A673 (cell line): ENCODE results near the gene BRCC3. TPM values are rescaled to one million over a fixed set of nuclear protein-coding genes. Genes with fewer than 3 reads are reported as not detected.
"Not testable (repeated sequence)": the region's sequence is repeated elsewhere in the genome, so short reads cannot be mapped to it uniquely, and the experiment has no call there.

Source experiments
- BruUV-seq: library from RNA; stranded (reverse); fragments of 400-500 nt; replicated peaks from 2 replicates; lab custom pipeline; 2021; lab: Mats Ljungman, UMichigan
- CTCF ChIA-PET: fragments of 300-600 bp; sonication (Branson Sonifier 250); formaldehyde crosslinking; loops from one replicate; lab custom pipeline; 2022; ENCODE audit warnings: antibody characterized with exemption; lab: Charles Lee
- POLR2A ChIA-PET: fragments of 300-600 bp; sonication (Branson Sonifier 250); formaldehyde crosslinking; loops from one replicate; lab custom pipeline; 2022; ENCODE audit warnings: antibody characterized with exemption; ENCODE audit not compliant: low non-redundant PET; lab: Charles Lee
- DNase-seq: peaks from one replicate; pipeline ENCODE4 v3.0.0-alpha.2; 2015; ENCODE audit warnings: low spot score
- H3K27ac ChIP-seq: fragments of 200-600 bp; sonication (generic); 2 replicates; pipeline ENCODE4 v1.5.1; 2016; ENCODE audit warnings: mixed run types, low read depth, mild to moderate bottlenecking, mixed read lengths, antibody characterized with exemption, low read length; ENCODE audit not compliant: poor library complexity, severe bottlenecking
- H3K27me3 ChIP-seq: fragments of 200-600 bp; sonication (generic); replicated peaks from 2 replicates; pipeline ENCODE4 v1.6.1; 2017; ENCODE audit warnings: mixed run types, low read depth, mild to moderate bottlenecking, mixed read lengths, antibody characterized with exemption, low read length; ENCODE audit not compliant: insufficient read depth, poor library complexity
- H3K36me3 ChIP-seq: fragments of 200-600 bp; sonication (generic); 2 replicates; pipeline ENCODE4 v1.6.1; 2016; ENCODE audit warnings: mixed run types, mild to moderate bottlenecking, mixed read lengths, antibody characterized with exemption, low read length; ENCODE audit not compliant: insufficient read depth, poor library complexity, severe bottlenecking
- H3K4me1 ChIP-seq: fragments of 200-600 bp; sonication (generic); 2 replicates; pipeline ENCODE4 v1.6.1; 2017; ENCODE audit warnings: mixed run types, mild to moderate bottlenecking, mixed read lengths, antibody characterized with exemption, low read length; ENCODE audit not compliant: insufficient read depth, poor library complexity, severe bottlenecking
- H3K4me3 ChIP-seq: fragments of 200-600 bp; sonication (generic); 2 replicates; pipeline ENCODE4 v1.5.1; 2016; ENCODE audit warnings: low read depth, mixed run types, mild to moderate bottlenecking, mixed read lengths, low read length; ENCODE audit not compliant: poor library complexity, severe bottlenecking
- H3K9me3 ChIP-seq: fragments of 200-600 bp; sonication (generic); 2 replicates; pipeline ENCODE4 v1.6.1; 2016; ENCODE audit warnings: mixed run types, low read depth, mild to moderate bottlenecking, mixed read lengths, antibody characterized with exemption, low read length; ENCODE audit not compliant: poor library complexity, severe bottlenecking
- CTCF ChIP-seq: fragments of 300-800, 200-600 bp; sonication (generic); conservative IDR thresholded peaks from 2 replicates; pipeline ENCODE4 v1.5.1; 2017; ENCODE audit warnings: low read depth, mild to moderate bottlenecking, antibody characterized with exemption, low read length, moderate library complexity, mixed read lengths
- EZH2 ChIP-seq: fragments of 200-600 bp; sonication (generic); IDR thresholded peaks from 2 replicates; pipeline ENCODE4 v1.6.1; 2017; ENCODE audit warnings: borderline replicate concordance, low read depth, mild to moderate bottlenecking, mixed read lengths, antibody characterized with exemption, low read length; ENCODE audit not compliant: poor library complexity, severe bottlenecking
- intact Hi-C: fragments of 100-400 bp; cut with micrococcal nuclease; formaldehyde crosslinking; loops from one replicate; pipeline ENCODE4 v1.10.0; 2022; ENCODE audit not compliant: unreplicated experiment
- total RNA-seq: library from RNA; stranded (reverse); gene quantifications from 2 replicates; pipeline ENCODE4 v1.2.3, GENCODE V29; 2021

Gene BRCC3
- total RNA-seq, 1 experiment from 2014 or later, result 25.7 TPM

GRCh38 chrX:155144926-155145325 lies 73.6 kb downstream of the BRCC3 start:
- no peak overlapping the region for H3K27ac ChIP-seq
- no peaks in the 10 kb centered on the region for H3K9me3 ChIP-seq
- BruUV-seq, result no TSS peak
- H3K4me3 ChIP-seq, result no peak overlapping the region
- DNase-seq, result no peak
- POLR2A ChIA-PET, result no interaction called here
- TF ChIP-seq EZH2 (no peak), CTCF (no peak)
- H3K36me3 ChIP-seq, result no peaks in the 10 kb centered on the region
- CTCF ChIA-PET, result no interaction called here
- H3K27me3 ChIP-seq, result no peaks in the 10 kb centered on the region
- intact Hi-C loops, result no loop called here
- H3K4me1 ChIP-seq, result no peaks in the 10 kb centered on the region

GRCh38 chrX:155147612-155148011 lies 76.3 kb downstream of the BRCC3 start:
- H3K9me3 ChIP-seq, H3K27me3 ChIP-seq, intact Hi-C loops, H3K4me3 ChIP-seq, H3K27ac ChIP-seq, BruUV-seq, H3K36me3 ChIP-seq, DNase-seq, CTCF ChIA-PET, H3K4me1 ChIP-seq: not testable (repeated sequence)
- POLR2A ChIA-PET, result interaction anchor here (0.6 kb wide), 1 partner anchor 33 kb away, joined by 3 read pairs; no protein-coding TSS in a partner anchor

- BruUV-seq, POLR2A ChIA-PET, DNase-seq, intact Hi-C loops, H3K36me3 ChIP-seq, H3K4me1 ChIP-seq, H3K9me3 ChIP-seq, H3K4me3 ChIP-seq, H3K27ac ChIP-seq, H3K27me3 ChIP-seq: not testable (repeated sequence)
- CTCF ChIA-PET, result interaction anchor here (0.6 to 1.0 kb wide), 2 partner anchors 148 to 230 kb away, joined by 3 read pairs; no protein-coding TSS in a partner anchor
These were observed 76.9 kb downstream of the BRCC3 start for GRCh38 chrX:155148166-155148565.

GRCh38 chrX:155148724-155149537 lies 77.6 kb downstream of the BRCC3 start:
- no peaks in the 10 kb centered on the region for H3K4me1 ChIP-seq
- H3K36me3 ChIP-seq, result no peaks in the 10 kb centered on the region
- no peak overlapping the region for H3K4me3 ChIP-seq
- no peak overlapping the region for H3K27ac ChIP-seq
- ChIA-PET CTCF (interaction anchor here (0.6 to 1.0 kb wide), 2 partner anchors 148 to 231 kb away, joined by 3 read pairs; no protein-coding TSS in a partner anchor), POLR2A (no interaction called here)
- no TSS peak for BruUV-seq
- no peaks in the 10 kb centered on the region for H3K9me3 ChIP-seq
- no peaks in the 10 kb centered on the region for H3K27me3 ChIP-seq
- peak; percentile 31 for DNase-seq
- intact Hi-C loops, result no loop called here
- no peak for TF ChIP-seq EZH2
- TF ChIP-seq CTCF, result peak; percentile 66
